ENCODE measurements around the gene DNAH12.
"Not testable (repeated sequence)": the region's sequence is repeated elsewhere in the genome, so short reads cannot be mapped to it uniquely, and the experiment has no call there.

DNAH12 gene

DNA sequence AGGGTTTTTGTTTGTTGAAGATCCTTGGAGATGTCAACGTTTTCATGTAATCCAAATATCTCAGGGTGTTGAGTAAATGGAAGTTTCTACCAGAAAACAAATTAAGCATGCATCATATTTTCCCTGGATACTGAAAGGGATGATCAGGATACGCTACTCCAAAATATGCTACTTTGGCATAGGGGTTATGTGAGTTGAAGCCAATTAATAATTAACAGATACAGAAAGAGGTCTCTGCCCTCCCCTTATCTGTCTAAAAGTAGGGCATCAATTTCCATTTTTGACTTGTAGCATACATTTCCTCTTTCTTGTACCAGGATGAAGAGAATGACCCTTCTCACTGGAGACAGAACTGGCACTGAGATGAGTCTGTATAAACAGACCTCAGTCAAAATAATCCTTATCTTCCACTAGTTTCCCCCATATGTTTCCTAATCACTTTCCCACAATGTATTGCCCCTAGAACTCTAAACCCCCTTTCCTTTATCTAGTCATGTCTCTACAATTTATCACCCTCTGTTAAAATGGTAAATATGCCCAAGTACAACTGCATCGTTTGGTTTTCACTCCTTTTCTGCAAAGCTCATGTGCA, 234.3 kb downstream of the DNAH12 start:
- no peak for DNase-seq (ENCODE audit: low read depth, low spot score)

DNA sequence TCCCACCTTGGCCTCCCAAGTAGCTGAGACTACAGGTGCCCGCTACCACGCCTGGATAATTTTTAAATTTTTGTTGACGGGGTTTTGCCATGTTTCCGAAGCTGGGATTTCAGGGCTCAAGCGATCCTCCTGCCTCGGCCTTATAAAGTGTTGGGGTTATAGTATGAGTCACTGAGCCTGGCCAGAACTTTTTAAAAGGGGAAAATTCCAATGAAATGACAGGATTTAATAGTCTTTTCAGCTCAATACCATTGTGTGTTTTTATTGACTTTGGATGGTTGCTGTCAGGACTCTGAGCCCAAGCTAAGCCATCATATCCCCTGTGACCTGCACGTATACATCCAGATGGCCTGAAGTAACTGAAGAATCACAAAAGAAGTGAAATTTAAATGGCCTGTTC, 240.6 kb downstream of the DNAH12 start:
- not testable (repeated sequence) for DNase-seq (ENCODE audit: low read depth, low spot score)

- DNase-seq (ENCODE audit: low read depth, low spot score), result no peak
These were observed 246.1 kb downstream of the DNAH12 start for GRCh38 chr3:57298041-57298440.

- no peak for DNase-seq (ENCODE audit: low read depth, low spot score)
These were observed 251.1 kb downstream of the DNAH12 start for GRCh38 chr3:57292897-57293526.

DNA sequence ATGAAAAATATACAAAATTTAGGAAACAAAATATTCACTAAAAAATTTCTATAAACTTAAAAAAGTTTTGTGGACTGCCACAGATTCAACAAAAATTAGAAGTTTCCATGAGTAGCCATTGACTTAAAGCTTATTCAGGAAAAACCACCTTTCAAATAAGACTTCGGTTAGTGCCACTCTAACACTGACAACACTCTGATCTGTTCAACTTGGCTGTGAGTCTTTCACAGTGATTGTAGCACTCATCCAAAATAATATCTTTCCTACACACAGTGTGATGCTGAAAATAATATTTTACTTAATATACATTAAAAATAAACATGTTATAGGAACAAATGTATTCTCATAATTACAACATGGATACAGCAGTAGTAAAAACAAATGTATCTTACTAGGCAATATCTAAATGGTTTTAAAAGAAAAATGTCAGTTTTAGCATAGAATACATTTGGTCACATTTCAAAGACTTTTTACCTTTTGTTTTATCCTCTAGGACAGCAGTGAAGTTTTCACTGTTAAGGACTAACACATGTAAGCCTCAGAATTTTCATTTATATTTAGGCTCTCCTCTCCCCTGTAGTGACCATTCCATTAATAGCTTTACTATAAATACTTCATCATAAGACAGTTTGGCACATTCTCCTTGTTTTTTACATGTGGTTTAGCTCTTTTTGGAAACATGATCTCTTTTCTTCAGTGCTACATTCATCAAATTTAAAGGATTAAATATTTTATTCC, 251.8 kb downstream of the DNAH12 start, which contains the start of gene ASB14:
TSS of gene ASB14 (minus strand) at position 527 of the 738 bp plus-strand sequence. CDS start 652 bp downstream, outside the sequence.
- DNase-seq (ENCODE audit: low read depth, low spot score), result no peak

- no peak for DNase-seq (ENCODE audit: low read depth, low spot score)
These were observed 255.7 kb downstream of the DNAH12 start for GRCh38 chr3:57288403-57288802.

GRCh38 chr3:57287205-57287604, 256.9 kb downstream of the DNAH12 start:
- DNase-seq (ENCODE audit: low read depth, low spot score), result no peak

DNA sequence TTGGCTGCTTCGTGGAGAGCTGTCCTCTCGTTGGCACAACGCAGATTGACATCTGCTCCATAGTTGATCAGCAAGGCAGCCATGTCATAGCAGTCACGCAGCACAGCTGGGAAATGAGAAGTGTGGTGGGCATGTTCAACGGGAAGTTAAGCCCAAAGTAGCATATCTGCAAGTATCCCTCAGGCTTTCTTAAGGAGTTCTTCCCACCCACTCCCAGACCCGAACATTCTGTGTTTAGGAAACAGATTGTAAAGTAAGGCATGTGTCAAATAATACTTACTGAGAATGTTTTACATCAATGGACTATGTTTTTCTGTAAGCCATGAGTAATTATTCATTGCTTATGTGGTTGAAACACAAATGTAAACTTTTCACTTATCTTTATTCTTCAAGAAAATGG, 260.8 kb downstream of the DNAH12 start:
- DNase-seq (ENCODE audit: low read depth, low spot score), result no peak

GRCh38 chr3:57281715-57282114, 262.4 kb downstream of the DNAH12 start:
- DNase-seq (ENCODE audit: low read depth, low spot score), result no peak

DNA sequence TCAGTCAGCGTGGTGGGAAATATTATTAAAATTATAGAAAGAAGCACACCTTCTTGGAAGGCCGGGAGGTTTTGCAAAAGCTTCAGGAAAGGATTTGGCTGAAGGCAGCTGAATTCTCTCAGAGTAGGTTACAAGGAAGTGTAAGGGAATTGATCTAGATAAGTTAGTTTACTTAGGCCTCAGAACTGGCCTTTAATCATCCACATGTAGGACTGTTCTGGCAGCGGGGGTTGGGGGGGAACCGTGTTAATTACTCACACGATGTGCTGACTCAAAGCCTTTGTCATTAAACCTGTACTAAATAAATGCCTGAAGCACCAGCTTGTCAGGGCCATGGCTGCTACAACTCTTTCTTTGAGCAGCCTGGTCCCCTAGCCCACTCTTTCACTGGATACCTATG, 264.5 kb downstream of the DNAH12 start:
- no peak for DNase-seq (ENCODE audit: low read depth, low spot score)

DNA sequence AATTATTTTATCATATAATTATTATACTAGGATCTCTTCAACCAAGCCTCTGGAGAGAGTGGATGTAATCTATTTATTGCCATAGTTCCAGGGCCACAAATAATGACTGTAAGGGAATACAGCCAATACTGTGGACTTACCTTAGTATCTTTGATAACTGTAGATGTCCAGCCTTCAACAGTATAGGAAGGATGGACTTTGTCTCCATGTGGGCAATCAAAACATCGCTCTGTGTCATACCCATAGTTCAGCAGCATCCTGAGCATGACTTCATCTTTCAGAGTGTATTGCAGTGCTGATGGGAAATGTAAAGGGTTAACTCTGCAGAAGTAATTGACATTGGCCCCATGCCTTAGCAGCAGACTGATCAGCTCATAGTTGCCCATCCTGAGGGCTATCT, 265.9 kb downstream of the DNAH12 start:
- DNase-seq (ENCODE audit: low read depth, low spot score), result no peak

DNA sequence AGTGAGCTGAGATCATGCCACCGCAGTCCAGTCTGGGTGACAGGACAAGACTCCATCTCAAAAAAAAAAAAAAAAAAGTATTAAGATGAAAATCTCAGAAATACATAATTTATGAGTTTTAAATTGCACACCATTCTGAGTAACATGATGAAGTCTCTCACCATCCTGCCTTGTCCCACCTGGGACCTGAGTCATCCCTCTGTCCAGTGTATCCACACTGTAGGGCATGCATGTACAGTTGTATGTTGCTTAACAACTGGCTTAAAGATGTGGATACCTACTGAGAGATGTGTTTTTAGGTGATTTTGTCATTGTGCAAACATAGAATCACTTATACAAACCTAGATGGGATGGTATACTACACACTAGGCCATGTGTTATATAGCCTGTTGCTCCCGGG, 268.8 kb downstream of the DNAH12 start:
- DNase-seq (ENCODE audit: low read depth, low spot score), result no peak

- DNase-seq (ENCODE audit: low read depth, low spot score), result no peak
These were observed 269.3 kb downstream of the DNAH12 start for GRCh38 chr3:57274845-57275244.

- DNase-seq (ENCODE audit: low read depth, low spot score), result no peak
These were observed 275.7 kb downstream of the DNAH12 start for GRCh38 chr3:57268416-57268815.

GRCh38 chr3:57261929-57262328, 282.2 kb downstream of the DNAH12 start:
- no peak for DNase-seq (ENCODE audit: low read depth, low spot score)

DNA sequence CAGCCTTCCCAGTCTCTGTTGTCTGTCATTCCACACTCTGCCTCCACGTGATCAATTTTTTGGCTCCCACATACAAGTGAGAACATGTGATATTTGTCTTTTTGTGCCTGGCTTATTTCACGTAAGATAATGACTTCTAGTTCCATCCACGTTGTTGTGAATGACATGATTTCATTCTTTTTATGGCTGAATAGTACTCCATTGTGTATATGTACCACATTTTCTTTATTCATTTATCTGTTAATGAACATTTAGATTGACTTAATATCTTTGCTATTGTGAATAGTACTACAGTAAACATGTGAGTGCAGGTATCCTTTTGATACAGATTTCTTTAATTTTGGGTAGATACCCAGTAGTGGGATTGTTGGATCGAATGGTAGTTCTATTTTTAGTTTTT, 283.0 kb downstream of the DNAH12 start:
- DNase-seq (ENCODE audit: low read depth, low spot score), result no peak

DNA sequence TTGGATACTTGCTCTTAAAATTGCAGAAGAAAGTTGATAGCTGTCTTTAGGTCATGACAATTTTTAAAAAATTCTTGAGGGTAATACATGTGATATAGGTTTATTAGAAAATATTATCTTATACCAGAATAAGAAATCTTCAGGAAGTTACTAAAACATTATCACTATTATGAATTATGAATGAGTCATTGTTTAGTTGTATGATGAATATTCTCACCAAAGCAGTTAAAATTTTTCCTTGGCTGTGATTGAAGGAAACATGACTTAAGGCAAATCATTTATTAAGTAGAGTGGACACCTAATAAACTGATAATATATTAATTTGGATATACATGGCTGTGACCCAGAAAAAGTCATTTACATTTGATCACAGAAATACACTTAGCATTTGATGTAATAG, 286.5 kb downstream of the DNAH12 start:
- no peak for DNase-seq (ENCODE audit: low read depth, low spot score)

DNA sequence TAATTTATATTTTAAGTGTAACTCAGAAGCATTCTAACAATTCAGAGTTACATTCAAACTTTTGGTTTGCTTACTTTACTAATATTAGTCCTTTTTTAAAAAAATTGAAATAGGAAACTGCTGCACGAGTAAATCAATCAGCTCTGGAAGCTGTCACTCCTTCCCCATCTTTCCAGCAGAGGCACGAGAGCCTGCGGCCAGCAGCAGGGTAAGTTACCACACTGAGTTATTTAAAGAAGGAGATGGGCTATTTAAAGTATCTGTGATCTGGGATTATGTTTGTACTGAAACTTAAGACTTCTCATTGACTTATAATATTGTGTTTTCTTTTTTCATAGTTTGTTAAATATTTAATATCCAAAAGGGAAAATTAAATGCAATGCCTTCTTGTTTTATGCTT, 287.3 kb downstream of the DNAH12 start:
- DNase-seq (ENCODE audit: low read depth, low spot score), result no peak

GRCh38 chr3:57252404-57252803, 291.7 kb downstream of the DNAH12 start:
- no peak for DNase-seq (ENCODE audit: low read depth, low spot score)

- no peak for DNase-seq (ENCODE audit: low read depth, low spot score)
These were observed 299.2 kb downstream of the DNAH12 start for GRCh38 chr3:57244946-57245345.

Data from smooth muscle cell of the brain vasculature (primary cell).